Measurements from ENCODE around the gene CENPX. TPM values are rescaled to one million over a fixed set of nuclear protein-coding genes. Genes with fewer than 3 reads are reported as not detected.

CENPX gene
- total and polyA plus RNA-seq, 2 of the 13 experiments (the other 11 are each of a cell fraction or from before 2014, with no cell fraction given), result 92.7 to 170 TPM

- TF ChIP-seq ZBTB4 (CRISPR knock-in tag; IDR thresholded peaks at IDR 0.05; ENCODE audit: borderline replicate concordance) (peak; percentile 91), AGO2 (optimal IDR thresholded peaks at IDR 0.05; ENCODE audit: low read depth, low read length) (peak; percentile 94), ZNF282 (IDR thresholded peaks at IDR 0.05; ENCODE audit: partially characterized antibody) (no peak), SOX6 (IDR thresholded peaks at IDR 0.05) (no peak), SOX6 (CRISPR knock-in tag; IDR thresholded peaks at IDR 0.05) (0 out of 2 replicates have a peak, but pooled peaks have one; percentile 55), KAT8 (CRISPR knock-in tag; IDR thresholded peaks at IDR 0.05) (peak; percentile 18; the same call in 1 of the 2 replicates), ZNF773 (CRISPR knock-in tag; IDR thresholded peaks at IDR 0.05; ENCODE audit: borderline replicate concordance) (0 out of 2 replicates have a peak, but pooled peaks have one; percentile 34), ZBED4 (CRISPR knock-in tag; IDR thresholded peaks at IDR 0.05; ENCODE audit: borderline replicate concordance) (peak; percentile 61; the same call in 1 of the 2 replicates), ZMAT3 (CRISPR knock-in tag; conservative IDR thresholded peaks at IDR 0.05) (peak; percentile 83), ZNF33B (CRISPR knock-in tag; IDR thresholded peaks at IDR 0.05) (no peak), HOXA9 (CRISPR knock-in tag; IDR thresholded peaks at IDR 0.05; ENCODE audit: borderline replicate concordance) (no peak), JARID2 (CRISPR knock-in tag; IDR thresholded peaks at IDR 0.05; ENCODE audit: insufficient replicate concordance) (no peak), ZC3H4 (CRISPR knock-in tag; IDR thresholded peaks at IDR 0.05; ENCODE audit: borderline replicate concordance) (no peak)
- TF ChIP-seq, protein P1, sequence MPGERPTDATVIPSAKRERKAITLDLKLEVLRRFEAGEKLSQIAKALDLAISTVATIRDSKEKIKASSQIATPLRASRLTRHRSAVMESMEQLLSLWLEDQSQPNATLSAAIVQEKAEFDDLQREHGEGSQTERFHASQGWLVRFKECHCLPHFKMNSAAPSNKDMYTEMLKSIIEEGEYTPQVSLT (CRISPR knock-in tag; IDR thresholded peaks at IDR 0.05; ENCODE audit: borderline replicate concordance, low read depth), result no peak
- TF ChIP-seq, protein P2, sequence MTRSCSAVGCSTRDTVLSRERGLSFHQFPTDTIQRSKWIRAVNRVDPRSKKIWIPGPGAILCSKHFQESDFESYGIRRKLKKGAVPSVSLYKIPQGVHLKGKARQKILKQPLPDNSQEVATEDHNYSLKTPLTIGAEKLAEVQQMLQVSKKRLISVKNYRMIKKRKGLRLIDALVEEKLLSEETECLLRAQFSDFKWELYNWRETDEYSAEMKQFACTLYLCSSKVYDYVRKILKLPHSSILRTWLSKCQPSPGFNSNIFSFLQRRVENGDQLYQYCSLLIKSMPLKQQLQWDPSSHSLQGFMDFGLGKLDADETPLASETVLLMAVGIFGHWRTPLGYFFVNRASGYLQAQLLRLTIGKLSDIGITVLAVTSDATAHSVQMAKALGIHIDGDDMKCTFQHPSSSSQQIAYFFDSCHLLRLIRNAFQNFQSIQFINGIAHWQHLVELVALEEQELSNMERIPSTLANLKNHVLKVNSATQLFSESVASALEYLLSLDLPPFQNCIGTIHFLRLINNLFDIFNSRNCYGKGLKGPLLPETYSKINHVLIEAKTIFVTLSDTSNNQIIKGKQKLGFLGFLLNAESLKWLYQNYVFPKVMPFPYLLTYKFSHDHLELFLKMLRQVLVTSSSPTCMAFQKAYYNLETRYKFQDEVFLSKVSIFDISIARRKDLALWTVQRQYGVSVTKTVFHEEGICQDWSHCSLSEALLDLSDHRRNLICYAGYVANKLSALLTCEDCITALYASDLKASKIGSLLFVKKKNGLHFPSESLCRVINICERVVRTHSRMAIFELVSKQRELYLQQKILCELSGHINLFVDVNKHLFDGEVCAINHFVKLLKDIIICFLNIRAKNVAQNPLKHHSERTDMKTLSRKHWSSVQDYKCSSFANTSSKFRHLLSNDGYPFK (CRISPR knock-in tag; IDR thresholded peaks at IDR 0.05; ENCODE audit: borderline replicate concordance), result peak; percentile 59; the same call in 1 of the 2 replicates
Observed at GRCh38 chr17:82056729-82057621, 34.3 kb upstream of the CENPX start (continued).

All from HepG2 (cell line).